ENCODE results near the gene FALEC.

Gene FALEC

DNA sequence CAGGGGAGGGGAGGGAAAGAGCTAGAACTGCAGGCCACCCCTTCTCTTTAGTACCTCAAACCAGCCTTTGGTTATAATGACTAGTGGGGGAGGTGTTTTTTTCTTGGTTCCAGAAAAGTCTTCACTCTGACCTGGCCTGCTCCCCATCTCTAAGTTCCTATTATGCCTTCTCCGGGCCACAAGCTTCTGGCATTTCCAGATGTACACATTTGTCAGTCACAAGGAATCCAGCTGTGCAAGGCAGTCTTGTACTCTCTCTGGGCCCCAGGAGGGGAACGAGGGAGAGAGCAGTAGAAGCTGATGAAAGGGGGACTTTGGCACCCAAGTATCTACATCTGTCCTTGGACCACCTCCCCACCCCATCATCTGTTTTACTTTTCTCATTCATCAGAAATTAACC, 2.7 kb upstream of the FALEC start:
- DNase-seq, result no peak

DNA sequence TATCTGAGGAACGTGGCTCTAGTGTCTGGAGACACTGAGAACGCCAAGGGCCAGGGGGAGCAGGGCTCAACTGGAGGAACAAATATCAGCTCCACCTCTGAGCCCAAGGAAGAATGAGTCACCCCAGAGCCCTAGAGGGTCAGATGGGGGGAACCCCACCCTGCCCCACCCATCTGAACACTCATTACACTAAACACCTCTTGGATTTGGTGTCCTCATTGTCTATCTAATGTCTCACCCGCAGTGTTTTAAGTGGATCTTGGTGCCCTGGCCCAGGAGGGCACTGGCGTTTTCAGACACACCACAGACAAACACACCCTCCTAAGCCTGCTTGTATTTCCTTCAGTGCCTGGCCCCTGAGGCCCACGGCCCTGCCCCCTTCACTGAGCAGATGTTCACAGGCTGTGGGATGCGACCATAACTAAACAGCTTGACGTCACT, 2.2 kb upstream of the FALEC start:
- no peak for DNase-seq

DNA sequence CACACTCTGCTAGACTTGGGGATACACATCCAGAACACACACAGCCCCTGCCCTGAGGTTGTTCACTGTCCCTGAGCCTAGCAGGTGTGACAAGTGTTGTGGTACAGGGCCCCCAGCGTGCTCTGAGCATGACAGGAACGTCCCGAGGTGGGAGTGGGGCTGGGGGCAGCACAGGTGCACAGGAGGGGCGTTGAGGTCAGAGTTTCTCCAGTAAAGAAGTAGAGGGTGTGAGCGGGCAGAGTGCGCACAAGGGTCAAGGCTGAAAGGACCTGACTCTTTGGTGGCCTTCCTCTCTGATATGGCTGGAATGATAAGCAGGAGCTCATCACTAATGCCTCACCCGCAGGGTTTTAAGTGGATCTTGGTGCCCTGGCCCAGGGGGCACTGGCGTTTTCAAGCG, 1.3 kb upstream of the FALEC start:
- DNase-seq, result no peak

DNA sequence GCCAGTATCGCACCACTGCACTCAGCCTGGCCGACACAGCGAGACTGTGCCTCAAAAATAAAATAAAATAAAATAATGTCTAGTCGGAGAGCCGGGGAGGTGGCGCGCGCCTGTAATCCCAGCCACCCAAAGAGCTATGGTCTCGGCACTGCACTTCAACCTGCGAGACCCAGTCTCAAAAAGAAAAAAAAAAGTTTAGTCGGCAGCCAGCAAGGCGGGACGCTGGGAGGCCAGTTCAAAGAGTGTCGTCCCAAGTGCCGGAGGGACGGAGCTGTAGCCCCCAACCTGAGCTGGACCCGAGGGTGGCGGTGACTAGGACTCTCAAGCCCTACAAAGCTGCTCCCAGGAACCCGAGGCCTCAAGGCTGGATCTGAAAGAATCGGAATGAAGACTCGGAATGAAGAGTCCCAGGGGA, 632 bp upstream of the FALEC start:
- DNase-seq, result no peak

DNA sequence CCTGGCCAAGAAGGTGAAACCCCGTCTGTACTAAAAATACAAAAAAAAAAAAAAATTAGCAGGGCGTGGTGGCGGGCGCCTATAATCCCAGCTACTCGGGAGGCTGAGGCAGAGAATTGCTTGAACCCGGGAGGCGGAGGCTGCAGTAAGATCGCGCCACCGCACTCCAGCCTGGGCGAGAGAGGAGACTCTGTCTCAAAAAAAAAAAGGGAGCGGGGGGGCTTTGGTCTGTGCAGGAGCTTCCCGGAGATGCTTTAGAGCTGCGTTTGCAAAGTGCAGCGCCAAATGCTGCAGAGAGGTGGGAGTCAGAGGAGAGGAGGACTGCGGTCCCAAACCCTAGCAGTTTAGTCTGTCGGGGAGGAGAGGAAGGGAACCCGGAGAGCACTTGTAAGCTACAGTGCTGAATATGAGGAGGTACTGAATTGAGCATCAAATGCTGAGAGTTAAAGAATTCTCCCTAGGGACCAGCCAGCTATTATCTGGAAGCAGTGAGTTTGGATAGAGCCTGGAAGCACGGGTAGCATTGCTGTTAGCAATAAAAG, 569 bp downstream of the FALEC start:
- no peak for DNase-seq

DNA sequence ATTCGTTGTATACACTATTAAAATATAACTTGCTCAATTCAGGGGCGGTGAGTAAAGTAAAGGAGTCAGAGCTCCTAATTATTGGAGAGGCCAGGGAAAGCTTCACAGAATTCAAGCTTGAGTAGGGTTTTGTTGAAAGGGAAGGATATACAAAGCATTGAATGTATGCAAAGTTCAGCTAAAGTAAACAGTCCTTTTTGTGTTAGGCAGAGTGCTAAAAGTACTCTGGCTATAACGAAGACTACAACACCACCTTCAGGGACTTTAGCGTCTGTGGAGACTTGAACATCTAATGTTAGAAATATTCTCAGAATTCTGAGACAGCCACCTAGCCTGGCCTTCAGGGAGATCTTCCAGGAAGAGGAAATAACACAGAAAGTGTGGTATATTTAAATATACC, 1.1 kb downstream of the FALEC start:
- DNase-seq, result no peak

DNA sequence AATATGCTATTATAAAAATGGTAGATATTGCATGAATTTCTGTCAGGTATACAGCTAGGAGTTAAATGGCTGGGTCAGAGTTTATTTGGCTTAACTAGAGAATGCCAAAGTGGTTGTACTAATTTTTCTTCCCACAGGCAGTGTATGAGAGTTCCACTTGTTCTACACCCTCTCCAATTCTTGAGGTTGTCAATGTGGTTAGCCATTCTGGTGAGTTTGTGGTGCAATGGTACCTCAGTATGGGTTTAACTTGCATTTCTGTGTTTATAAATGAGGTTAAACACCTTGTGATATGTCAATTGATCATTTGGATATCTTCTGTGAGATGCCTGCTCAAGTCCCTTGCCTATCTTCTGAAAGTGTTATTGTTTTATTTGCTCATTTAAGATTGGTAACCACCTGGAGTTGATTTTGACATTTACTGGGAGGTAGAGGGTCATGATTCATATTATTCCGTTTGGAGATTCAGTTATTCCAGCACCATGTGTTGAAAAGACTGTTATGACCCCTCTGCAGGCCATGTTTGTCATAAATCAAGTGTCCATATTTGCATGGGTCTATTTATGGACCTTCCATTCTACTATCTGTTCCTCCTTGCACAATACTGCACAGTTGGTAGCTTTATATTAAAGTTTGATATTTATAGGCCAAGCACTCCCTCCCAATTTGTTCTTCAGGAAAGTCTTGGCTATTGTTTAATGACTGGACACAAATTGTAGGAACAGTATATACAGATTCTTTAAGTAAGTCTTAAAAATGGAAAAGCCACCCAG, 5.8 kb downstream of the FALEC start:
- DNase-seq, result no peak

DNA sequence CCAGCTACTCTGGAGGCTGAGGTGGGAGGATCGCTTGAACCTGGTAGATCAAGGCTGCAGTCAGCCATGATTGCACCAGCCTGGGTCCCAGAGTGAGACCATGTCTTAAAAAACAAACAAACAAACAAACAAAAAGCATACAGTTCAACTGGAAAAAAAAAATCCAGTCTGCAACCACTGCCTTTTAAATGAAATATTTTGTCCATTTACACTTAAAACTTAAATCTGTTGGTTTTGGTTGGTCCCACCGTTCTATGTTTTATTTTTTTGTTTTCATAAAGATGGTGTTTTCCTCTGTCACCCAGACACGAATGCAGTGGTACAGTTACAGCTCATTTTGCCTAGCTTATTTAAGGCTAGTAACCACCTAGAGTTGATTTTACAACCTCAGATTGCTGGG, 9.8 kb downstream of the FALEC start:
- no peak for DNase-seq

DNA sequence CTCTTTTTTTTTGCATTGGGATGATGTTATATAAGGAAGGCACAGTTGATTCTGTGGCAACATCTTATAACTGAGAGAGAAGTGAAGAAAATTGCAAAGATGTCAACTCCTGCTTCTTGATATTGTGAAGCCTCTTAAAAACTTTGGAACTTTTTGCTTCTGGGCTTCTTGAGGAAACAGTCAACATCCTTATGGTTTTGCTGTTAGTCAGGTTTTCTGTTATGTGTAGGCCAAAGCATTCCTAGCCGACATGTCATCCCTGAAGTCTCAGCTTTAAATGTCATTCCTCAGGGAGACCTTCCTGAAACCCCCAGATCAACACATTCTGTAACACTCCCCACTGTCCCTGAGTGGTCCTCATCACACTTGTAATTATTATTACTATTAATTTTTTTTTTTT, 12.6 kb downstream of the FALEC start:
- DNase-seq, result no peak

DNA sequence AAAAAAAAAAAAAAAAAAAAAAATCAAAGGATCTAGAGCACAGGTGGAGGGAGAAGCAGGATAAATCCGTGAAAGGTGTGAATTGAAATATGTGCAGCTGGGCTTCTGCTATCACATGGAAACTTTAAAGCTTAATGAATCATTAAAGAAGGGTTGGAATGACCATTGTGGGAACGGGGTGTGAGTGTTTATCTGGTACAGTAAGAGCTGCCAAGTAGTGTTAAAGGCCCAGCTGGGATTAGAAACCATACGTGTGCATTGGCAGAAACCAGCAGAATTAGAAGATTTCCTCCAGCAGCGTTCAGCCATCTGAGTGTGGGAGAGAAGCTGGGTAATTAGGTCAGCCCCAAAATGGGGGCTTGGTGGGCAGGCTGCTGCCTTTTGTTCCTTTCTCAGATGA, 13.5 kb downstream of the FALEC start:
- no peak for DNase-seq

DNA sequence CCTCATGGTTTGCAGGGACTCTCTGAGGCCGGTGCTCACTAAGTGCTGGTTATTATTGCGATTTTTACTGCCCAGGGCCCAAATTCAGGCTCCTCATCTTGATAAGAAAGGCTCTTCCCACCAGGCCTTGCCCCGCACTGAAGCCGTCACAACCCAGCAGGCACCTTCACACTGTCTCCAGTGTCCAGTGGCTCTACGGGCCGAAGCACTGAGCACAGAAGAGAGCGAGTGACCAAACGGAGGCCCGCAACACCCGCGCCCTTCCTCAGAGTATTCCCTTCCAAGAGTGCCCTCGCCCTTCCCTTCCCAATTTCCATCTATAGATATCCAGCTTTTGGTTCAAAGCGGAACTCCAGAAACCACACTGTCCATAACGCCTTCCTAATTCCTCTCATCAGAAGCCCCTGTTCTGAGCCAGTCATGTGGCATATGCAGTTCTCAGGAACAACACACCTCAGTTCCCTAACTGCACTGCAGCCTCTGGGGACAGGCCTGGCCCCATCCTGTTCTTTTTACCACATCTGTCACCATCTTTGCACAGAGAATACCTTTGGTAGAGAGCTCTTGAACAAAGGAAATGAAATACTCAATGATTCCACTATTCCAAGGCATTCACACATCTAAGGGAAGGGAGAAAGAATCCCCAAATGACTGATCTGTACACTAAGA, 15.1 kb downstream of the FALEC start:
- no peak for DNase-seq

DNA sequence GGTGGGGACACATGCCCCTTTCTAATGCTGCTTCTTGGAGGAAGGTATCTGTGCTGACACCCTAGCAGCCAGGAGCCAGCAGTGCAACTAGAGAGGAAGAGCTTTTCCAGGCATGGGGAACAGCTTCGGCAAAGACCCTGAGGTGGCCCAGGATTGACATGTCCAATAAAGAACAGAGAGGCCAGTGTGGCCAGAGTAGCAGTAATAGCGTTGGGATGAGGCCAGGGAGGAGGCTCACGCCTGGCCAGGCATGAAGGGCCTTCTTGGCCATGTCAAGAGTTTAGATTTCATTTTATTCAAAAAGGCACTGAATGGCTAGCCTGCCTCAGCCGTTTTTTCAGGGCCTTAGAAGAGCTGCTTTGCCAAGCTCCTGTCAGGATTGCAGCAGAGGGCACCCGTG, 17.3 kb downstream of the FALEC start:
- no peak for DNase-seq

DNA sequence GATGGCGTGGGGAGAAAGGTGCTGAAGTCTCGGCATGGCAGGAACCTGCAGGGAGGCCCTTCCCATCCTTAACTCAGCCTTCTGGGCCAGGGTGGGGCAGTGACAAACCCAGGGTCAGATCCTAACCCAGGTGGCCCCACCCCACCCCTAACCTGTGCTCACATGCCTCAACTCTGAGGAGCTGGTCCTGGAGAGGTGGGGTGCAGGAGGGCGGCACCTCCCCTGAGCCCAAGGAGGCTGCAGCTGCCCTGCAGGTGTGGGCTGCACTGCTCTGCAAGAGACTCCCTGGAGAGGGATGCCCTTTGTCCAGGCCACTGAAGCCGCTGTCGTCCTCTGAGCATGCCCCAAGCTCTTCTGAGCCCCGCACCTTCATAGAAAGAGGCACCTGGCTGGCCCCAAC, 18.4 kb downstream of the FALEC start:
- DNase-seq, result no peak

DNA sequence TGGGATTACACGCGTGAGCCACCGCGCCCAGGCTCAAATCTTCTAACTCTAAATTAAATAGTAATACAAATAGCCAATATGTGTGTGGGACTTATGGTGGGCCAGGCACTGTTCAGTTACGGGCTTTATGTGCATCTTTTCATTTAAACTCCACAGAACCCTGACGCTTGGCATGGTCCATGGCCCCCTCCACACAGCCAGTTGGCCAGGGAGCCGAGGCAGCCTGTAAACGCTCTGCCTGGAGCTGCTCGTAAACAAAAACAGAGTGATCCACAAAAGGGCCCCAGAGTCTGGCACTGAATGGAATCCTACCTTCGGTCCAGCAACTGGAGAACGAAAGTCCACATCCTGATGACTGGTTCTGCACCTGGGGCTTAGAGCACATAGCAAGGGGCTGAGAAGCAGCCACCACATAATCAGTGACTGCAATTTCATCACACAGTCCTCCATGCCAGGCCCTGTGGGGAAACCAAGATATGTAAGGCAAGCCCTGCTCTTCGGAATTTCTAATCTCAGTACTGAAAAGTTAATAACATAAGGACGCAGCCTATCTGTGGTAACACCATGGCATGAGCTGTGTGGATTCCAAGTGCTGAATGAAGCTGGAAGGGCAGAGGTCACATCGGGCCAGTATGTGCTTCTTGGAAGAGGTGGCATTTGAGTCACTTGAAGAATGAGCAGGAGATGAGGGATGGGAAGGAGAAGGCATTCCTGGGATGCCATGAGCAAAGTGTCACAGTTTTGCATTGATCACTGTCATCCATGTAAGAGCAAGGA, 20.1 kb downstream of the FALEC start:
- DNase-seq, result no peak

DNA sequence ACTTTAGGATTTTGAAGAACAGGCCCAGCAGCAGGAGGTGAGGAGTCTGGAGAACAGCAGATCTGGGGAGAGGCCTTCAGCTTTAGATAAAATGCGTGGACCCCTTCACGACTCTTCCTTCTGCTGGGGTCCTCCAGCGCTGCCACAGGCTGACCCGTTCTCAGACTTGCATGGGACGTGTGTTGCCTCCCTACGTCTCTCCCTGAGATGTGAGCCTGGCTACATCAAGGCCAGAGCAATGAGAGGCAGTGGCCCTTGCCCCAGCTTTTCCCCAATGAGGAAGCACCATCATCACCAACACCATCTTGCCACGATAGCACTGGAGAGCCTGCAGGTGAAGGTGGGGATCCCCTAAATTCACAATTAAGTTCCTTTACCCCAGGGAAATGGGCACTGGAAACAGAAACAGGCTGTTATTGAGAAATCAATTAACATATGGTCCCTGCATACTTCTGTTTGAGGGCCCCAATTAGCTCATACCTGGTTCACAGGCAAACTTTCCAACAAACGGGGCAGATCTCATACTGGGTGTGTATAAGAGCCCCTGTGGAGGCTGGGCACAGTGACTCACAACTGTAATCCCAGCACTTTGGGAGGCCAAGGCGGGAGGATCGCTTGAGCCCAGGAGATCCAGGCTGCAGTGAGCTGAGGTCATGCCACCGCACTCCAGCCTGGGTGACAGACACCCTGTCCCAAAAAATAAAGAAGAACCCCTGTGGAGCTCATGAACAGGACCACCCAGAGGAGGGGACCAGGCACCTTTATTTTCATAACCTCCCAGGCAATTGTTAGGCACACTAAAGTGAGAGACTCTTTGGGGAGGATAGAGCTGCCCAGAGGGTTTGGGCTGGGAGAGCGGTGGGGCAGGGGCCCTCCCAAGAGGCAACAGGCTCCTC, 21.5 kb downstream of the FALEC start:
- DNase-seq, result no peak

DNA sequence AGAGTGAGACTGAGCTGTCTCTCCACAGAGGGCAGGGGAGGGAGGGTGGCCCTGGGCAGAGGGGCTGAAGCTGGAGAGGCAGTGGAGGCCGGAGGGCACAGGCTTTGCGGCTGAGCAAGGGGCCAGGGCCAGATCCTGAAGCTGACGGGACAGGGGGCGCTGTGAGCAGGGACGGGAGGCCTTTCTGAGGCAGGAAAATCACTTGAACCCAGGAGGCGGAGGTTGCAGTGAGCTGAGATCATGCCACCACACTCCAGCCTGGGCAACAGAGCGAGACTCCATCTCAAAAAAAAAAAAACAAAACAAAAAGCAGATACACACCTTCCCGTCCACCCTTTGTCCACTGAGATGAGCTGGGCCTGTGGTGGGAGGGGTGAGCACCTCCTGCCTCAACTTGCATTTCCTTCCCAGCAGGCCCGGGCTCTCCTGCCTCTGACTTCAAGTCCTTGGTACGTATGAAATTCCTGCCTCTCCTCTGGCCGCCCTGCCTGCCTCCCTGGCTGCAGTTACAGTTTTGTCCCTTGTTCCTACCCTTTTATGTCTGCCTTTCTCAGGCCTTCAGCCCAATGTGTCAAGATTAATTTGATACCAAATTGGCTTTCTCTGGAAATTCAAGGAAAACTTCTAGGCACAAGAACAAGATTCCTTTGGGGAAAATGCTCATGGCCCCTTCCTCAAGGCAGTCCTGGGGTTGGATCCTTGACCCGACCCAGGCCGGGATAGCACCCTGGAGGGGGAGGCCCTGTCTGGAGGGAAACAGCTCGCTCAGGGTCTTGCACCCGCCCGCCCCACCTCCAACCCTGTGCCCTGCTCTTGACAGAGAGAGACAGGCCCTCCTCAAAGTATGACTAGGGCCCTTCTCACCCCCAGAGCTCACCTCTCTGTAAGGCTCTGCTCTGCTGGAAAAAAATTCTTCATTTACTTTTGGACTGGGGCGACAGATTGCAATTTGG, 22.5 kb downstream of the FALEC start:
- DNase-seq, result no peak

DNA sequence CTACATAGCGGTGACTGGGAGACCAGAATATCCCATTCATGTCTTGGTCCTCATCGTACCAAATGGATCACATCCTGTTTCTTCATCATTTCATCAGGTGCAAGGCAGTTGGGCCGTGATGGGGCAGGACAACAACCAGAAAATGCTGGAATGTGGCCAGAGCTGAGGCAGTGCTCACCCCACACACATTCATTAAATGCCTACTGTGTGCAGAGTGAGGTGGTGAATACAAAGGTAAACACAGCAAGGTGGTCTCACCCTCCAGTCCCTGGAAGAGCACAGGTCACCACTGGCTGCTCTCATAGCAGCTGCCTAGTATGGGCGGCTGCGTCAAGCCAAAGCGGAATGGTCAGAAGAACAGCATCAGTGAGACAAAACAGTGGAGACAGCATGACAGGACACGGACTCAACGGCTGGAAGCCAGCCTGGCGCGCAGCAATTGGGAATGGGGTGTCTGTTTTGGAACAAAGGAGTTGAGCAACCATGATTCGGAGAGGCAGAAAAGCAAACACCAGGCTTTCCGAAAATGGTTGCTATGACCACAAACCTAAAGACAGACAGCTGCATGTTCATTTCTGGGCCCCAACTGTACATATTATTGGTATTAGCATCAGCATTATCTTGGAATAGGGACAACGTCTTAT, 28.1 kb downstream of the FALEC start:
- DNase-seq, result no peak

DNA sequence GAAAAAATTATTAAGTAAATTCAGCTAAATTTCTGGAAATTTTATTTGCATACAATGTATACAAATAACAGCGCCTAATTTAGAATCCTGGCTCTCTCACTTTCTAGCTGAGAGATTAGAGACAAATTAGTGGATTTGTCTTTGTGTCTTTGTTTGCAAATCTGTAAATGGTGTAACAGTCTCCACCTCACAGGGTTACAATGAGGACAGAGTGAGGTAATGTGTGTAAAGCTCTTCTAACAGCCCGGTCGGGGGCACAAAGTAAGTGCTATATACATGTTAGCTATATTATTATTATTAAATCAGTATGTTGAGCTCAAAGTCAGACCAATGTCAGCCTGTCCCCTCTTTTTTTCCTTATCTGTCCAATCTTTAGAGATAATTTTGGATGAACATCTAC, 28.7 kb downstream of the FALEC start:
- DNase-seq, result no peak

DNA sequence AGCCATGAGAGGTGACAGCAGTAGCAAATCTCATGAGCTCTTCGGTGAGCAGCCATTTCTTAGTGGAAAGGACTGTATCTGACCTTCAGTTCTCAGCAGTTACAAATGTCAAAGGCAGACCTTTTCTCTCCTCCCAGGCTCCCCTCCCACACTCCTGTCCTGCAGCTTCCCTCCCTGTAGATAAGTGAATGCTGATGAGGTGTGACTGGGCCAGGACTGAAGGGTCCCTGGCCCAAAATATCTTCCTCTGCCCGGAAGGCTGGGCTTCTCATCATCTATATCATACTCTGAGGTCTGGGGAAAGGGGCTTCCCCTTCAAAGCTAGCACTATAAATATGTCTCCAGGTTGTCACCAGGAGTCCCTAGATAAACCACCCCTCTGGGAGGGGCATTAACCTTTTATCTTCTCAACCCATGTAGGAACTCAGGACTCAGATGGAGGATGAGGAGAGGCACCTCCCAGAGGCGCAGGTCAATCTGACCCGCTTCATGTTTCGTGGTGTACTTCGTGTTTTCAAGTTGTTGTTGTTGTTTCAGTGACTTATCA, 30.0 kb downstream of the FALEC start:
- DNase-seq, result no peak

DNA sequence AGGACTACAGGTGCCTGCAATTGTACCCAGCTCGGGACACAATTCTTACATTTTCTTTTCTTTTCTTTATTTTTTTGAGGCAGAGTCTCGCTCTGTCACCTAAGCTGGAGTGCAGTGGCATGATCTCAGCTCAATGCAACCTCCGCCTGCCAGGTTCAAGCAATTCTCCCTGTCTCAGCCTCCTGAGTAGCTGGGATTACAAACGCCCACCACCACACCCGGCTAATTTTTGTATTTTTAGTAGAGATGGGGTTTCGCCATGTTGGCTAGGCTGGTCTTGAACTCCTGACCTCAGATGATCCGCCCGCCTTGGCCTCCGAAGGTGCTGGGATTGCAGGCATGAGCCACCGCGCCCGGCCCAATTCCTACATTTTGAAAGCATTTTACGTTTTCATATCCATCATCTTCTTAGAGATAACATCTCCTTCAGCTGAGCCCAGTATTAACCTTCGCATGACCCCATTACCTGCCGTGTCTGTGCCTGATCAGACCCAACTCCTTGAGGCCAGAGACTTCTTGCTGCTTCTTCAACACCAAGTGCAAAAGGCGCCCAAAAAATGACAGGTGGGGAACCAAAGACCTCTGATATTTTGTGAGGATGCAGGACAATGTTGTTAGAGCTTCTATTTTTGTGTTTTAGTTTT, 30.9 kb downstream of the FALEC start:
- no peak for DNase-seq
